OCI-LY3 (cell line): ENCODE measurements around the gene SEPHS1.
A peak's percentile ranks its signal among the peaks of the same experiment; 100 is the strongest.
"Not testable (repeated sequence)": the region's sequence is repeated elsewhere in the genome, so short reads cannot be mapped to it uniquely, and the experiment has no call there.

Experiments
- H2AFZ ChIP-seq: fragments of 200-600, 300-600 bp; shearing (Covaris generic); 2 replicates; pipeline ENCODE4 v1.6.0; 2014; ENCODE audit warnings: antibody characterized with exemption, low read depth, low read length
- H3K27ac ChIP-seq: fragments of 200-600, 300-600 bp; sonication (generic); 2 replicates; pipeline ENCODE4 v1.5.1; 2014; ENCODE audit warnings: mild to moderate bottlenecking, low read length, moderate library complexity, mixed read lengths
- H3K27me3 ChIP-seq: fragments of 200-600, 300-600 bp; sonication (generic); 2 replicates; pipeline ENCODE4 v1.6.1; 2014; ENCODE audit warnings: low read depth, low read length, mixed read lengths
- H3K36me3 ChIP-seq: fragments of 200-600, 300-600 bp; sonication (generic); replicated peaks from 2 replicates; pipeline ENCODE3; 2014; ENCODE audit warnings: low read depth, low read length, mixed read lengths
- H3K4me1 ChIP-seq: fragments of 300-600, 200-600 bp; sonication (generic); 2 replicates; pipeline ENCODE4 v1.6.1; 2014; ENCODE audit warnings: low read length, mixed read lengths
- H3K4me2 ChIP-seq: fragments of 200-600, 300-600 bp; sonication (generic); 2 replicates; pipeline ENCODE4 v1.6.1; 2014; ENCODE audit warnings: low read length, mixed read lengths
- H3K4me3 ChIP-seq: fragments of 300-600, 200-600 bp; sonication (generic); 2 replicates; pipeline ENCODE4 v1.5.1; 2014; ENCODE audit warnings: antibody characterized with exemption, mild to moderate bottlenecking, low read length, moderate library complexity
- H3K79me2 ChIP-seq: fragments of 300-600, 200-600 bp; shearing (Covaris generic); 2 replicates; pipeline ENCODE4 v1.6.1; 2014; ENCODE audit warnings: mild to moderate bottlenecking, low read length, mixed read lengths
- H3K9ac ChIP-seq: fragments of 300-600, 200-600 bp; shearing (Covaris generic); 2 replicates; pipeline ENCODE4 v1.6.0; 2014; ENCODE audit warnings: mild to moderate bottlenecking, low read length, moderate library complexity
- H3K9me3 ChIP-seq: fragments of 200-600, 300-600 bp; shearing (Covaris generic); 2 replicates; pipeline ENCODE4 v1.6.1; 2014; ENCODE audit warnings: low read length, mixed read lengths; ENCODE audit not compliant: insufficient read depth
- H4K20me1 ChIP-seq: fragments of 200-600, 300-600 bp; sonication (generic); 2 replicates; pipeline ENCODE4 v1.6.1; 2016; ENCODE audit warnings: low read length, mixed read lengths; ENCODE audit not compliant: insufficient read depth
- CTCF ChIP-seq: fragments of 200-600, 300-600 bp; sonication (generic); IDR thresholded peaks from 2 replicates; pipeline ENCODE4 v1.5.1; 2014; ENCODE audit warnings: antibody characterized with exemption, low read length, low read depth
- EZH2phosphoT487 ChIP-seq: fragments of 200-600 bp; shearing (Covaris generic); IDR thresholded peaks from 2 replicates; pipeline ENCODE4 v1.6.1; 2018; ENCODE audit warnings: antibody characterized with exemption, mixed run types, low read depth

SEPHS1 gene

GRCh38 chr10:13334556-13334955, 13.5 kb downstream of the SEPHS1 start:
- H2AFZ ChIP-seq, result no peak overlapping the region
- H3K4me2 ChIP-seq, result no peak overlapping the region
- H3K27me3 ChIP-seq, result no peaks in the 10 kb centered on the region
- no peak overlapping the region; the same call in 1 of the 2 replicates for H3K9ac ChIP-seq
- no peak overlapping the region for H3K4me3 ChIP-seq
- H3K9me3 ChIP-seq, result no peaks in the 10 kb centered on the region
- H3K4me1 ChIP-seq, result peaks cover 51% of the 10 kb centered on the region
- H3K36me3 ChIP-seq, result peaks cover 68% of the 10 kb centered on the region
- H4K20me1 ChIP-seq, result no peaks in the 10 kb centered on the region
- H3K27ac ChIP-seq, result peak overlapping the region; percentile 95
- TF ChIP-seq EZH2phosphoT487 (no peak), CTCF (no peak)
- peaks cover 54% of the 10 kb centered on the region for H3K79me2 ChIP-seq

- Histone ChIP-seq H3K36me3 (peaks cover 62% of the 10 kb centered on the region), H3K4me3 (no peak overlapping the region), H3K27me3 (no peaks in the 10 kb centered on the region), H3K4me1 (peaks cover 22% of the 10 kb centered on the region), H3K79me2 (peaks cover 25% of the 10 kb centered on the region), H4K20me1 (no peaks in the 10 kb centered on the region), H3K27ac (no peak overlapping the region), H3K4me2 (no peak overlapping the region), H3K9ac (no peak overlapping the region), H3K9me3 (no peaks in the 10 kb centered on the region), H2AFZ (no peak overlapping the region)
- TF ChIP-seq EZH2phosphoT487 (no peak), CTCF (no peak)
Observed at GRCh38 chr10:13331646-13332045, 16.4 kb downstream of the SEPHS1 start.

GRCh38 chr10:13330980-13331379, 17.1 kb downstream of the SEPHS1 start:
- Histone ChIP-seq H3K4me1 (peaks cover 15% of the 10 kb centered on the region), H3K36me3 (peaks cover 55% of the 10 kb centered on the region), H3K79me2 (peaks cover 18% of the 10 kb centered on the region)
- H3K9ac ChIP-seq, H3K9me3 ChIP-seq, H2AFZ ChIP-seq, H3K4me3 ChIP-seq, H3K27me3 ChIP-seq, H3K27ac ChIP-seq, H3K4me2 ChIP-seq, H4K20me1 ChIP-seq: not testable (repeated sequence)

GRCh38 chr10:13329565-13329964, 18.5 kb downstream of the SEPHS1 start:
- H3K79me2 ChIP-seq, result peaks cover 8% of the 10 kb centered on the region
- peaks cover 55% of the 10 kb centered on the region for H3K36me3 ChIP-seq
- H3K4me3 ChIP-seq, result no peak overlapping the region
- no peak overlapping the region for H3K4me2 ChIP-seq
- H3K27ac ChIP-seq, result 0 out of 2 replicates have a peak overlapping the region, but pooled peaks have one; percentile 6
- no peaks in the 10 kb centered on the region for H4K20me1 ChIP-seq
- no peak overlapping the region for H2AFZ ChIP-seq
- no peaks in the 10 kb centered on the region for H3K9me3 ChIP-seq
- H3K27me3 ChIP-seq, result no peaks in the 10 kb centered on the region
- peaks cover 2% of the 10 kb centered on the region; the same call in 1 of the 2 replicates for H3K4me1 ChIP-seq
- TF ChIP-seq EZH2phosphoT487 (no peak), CTCF (no peak)
- H3K9ac ChIP-seq, result no peak overlapping the region

- peaks cover 55% of the 10 kb centered on the region for H3K36me3 ChIP-seq
- no peaks in the 10 kb centered on the region for H3K4me1 ChIP-seq
- H3K27me3 ChIP-seq, result no peaks in the 10 kb centered on the region
- no peak overlapping the region for H3K4me3 ChIP-seq
- H4K20me1 ChIP-seq, result no peaks in the 10 kb centered on the region
- H3K9me3 ChIP-seq, result no peaks in the 10 kb centered on the region
- H3K79me2 ChIP-seq, result peaks cover 5% of the 10 kb centered on the region
- no peak overlapping the region for H3K4me2 ChIP-seq
- H3K9ac ChIP-seq, result no peak overlapping the region
- no peak overlapping the region for H2AFZ ChIP-seq
- no peak overlapping the region for H3K27ac ChIP-seq
- TF ChIP-seq EZH2phosphoT487 (no peak), CTCF (no peak)
Observed at GRCh38 chr10:13328613-13329012, 19.5 kb downstream of the SEPHS1 start.
